GM23248 (cell line): ENCODE data around the gene TNKS1BP1.

Experiments used
- EZH2 ChIP-seq: fragments of 200-600 bp; sonication (generic); IDR thresholded peaks from 2 replicates; pipeline ENCODE4 v1.6.1; 2018; ENCODE audit warnings: antibody characterized with exemption, mild to moderate bottlenecking; ENCODE audit not compliant: insufficient read depth, poor library complexity, severe bottlenecking
- EZH2phosphoT487 ChIP-seq: fragments of 200-600 bp; sonication (generic); IDR thresholded peaks from 2 replicates; pipeline ENCODE4 v1.6.1; 2018; ENCODE audit warnings: antibody characterized with exemption, moderate library complexity, mild to moderate bottlenecking, low read depth; ENCODE audit not compliant: insufficient read depth

- TF ChIP-seq EZH2phosphoT487 (no peak), EZH2 (no peak)
Observed at GRCh38 chr11:57348636-57349313, 24.0 kb upstream of the TNKS1BP1 start.
